GM23338 (cell line): ENCODE data around the gene NSF. TPM values are rescaled to one million over a fixed set of nuclear protein-coding genes. Genes with fewer than 3 reads are reported as not detected.

Source experiments
- ATAC-seq: fragments of 200-7000 bp; cut with Tn5 transposase; 3 replicates; pipeline ENCODE4 v1.9.1; 2020
- DNase-seq: peaks from one replicate; pipeline ENCODE4 v3.0.0-alpha.2; 2015; ENCODE audit warnings: low spot score
- H2AFZ ChIP-seq: fragments of 200-600 bp; sonication (generic); 2 replicates; pipeline ENCODE4 v1.8.0; 2016; ENCODE audit warnings: antibody characterized with exemption, mild to moderate bottlenecking, moderate library complexity
- H3F3A ChIP-seq: fragments of 200-600 bp; sonication (generic); replicated peaks from 2 replicates; pipeline ENCODE4 v1.8.0; 2017; ENCODE audit warnings: antibody characterized with exemption, mixed run types, low read depth
- H3K27ac ChIP-seq: fragments of 200-600 bp; sonication (generic); 2 replicates; pipeline ENCODE4 v1.6.1; 2016; ENCODE audit warnings: low read depth
- H3K27me3 ChIP-seq: fragments of 200-600 bp; sonication (generic); 2 replicates; pipeline ENCODE4 v1.8.0; 2016; ENCODE audit warnings: mild to moderate bottlenecking, mixed run types, moderate library complexity; ENCODE audit not compliant: insufficient read depth
- H3K36me3 ChIP-seq: fragments of 200-600 bp; sonication (generic); 2 replicates; pipeline ENCODE4 v1.8.0; 2016; ENCODE audit warnings: mild to moderate bottlenecking; ENCODE audit not compliant: insufficient read depth
- H3K4me1 ChIP-seq: fragments of 200-600 bp; sonication (generic); 2 replicates; pipeline ENCODE4 v1.8.0; 2016; ENCODE audit warnings: mild to moderate bottlenecking, moderate library complexity; ENCODE audit not compliant: insufficient read depth
- H3K4me2 ChIP-seq: fragments of 200-600 bp; sonication (generic); 2 replicates; pipeline ENCODE4 v1.7.1; 2017; ENCODE audit warnings: mixed run types
- H3K4me3 ChIP-seq: fragments of 200-600 bp; sonication (generic); 2 replicates; pipeline ENCODE4 v1.6.1; 2016; ENCODE audit warnings: mixed run types
- H3K79me2 ChIP-seq: fragments of 200-600 bp; sonication (generic); replicated peaks from 2 replicates; pipeline ENCODE4 v1.8.0; 2017; ENCODE audit warnings: mild to moderate bottlenecking; ENCODE audit not compliant: insufficient read depth
- H3K9me2 ChIP-seq: fragments of 200-600 bp; sonication (generic); 2 replicates; pipeline ENCODE4 v1.8.0; 2017; ENCODE audit not compliant: insufficient read depth
- H4K20me1 ChIP-seq: fragments of 200-600 bp; sonication (generic); replicated peaks from 2 replicates; pipeline ENCODE4 v1.8.0; 2017; ENCODE audit warnings: mild to moderate bottlenecking; ENCODE audit not compliant: insufficient read depth
- H3K27ac Mint-ChIP-seq: 2 replicates; pipeline ENCODE4 v1.8.0; 2020; ENCODE audit warnings: inconsistent platforms, mild to moderate bottlenecking, moderate library complexity, mixed read lengths
- H3K27me3 Mint-ChIP-seq: 3 replicates; pipeline ENCODE4 v1.8.0; 2022; ENCODE audit warnings: low read depth, mild to moderate bottlenecking, moderate library complexity, mixed read lengths, inconsistent platforms; ENCODE audit not compliant: insufficient read depth, poor library complexity
- H3K36me3 Mint-ChIP-seq: 3 replicates; pipeline ENCODE4 v1.8.0; 2021; ENCODE audit warnings: low read depth, mild to moderate bottlenecking, inconsistent platforms, moderate library complexity, mixed read lengths
- H3K4me1 Mint-ChIP-seq: 3 replicates; pipeline ENCODE4 v1.8.0; 2020; ENCODE audit warnings: mild to moderate bottlenecking, inconsistent platforms, mixed read lengths
- H3K4me3 Mint-ChIP-seq: 3 replicates; pipeline ENCODE4 v1.8.0; 2021; ENCODE audit warnings: moderate library complexity, mild to moderate bottlenecking, inconsistent platforms, mixed read lengths
- H3K9me3 Mint-ChIP-seq: 3 replicates; pipeline ENCODE4 v1.8.0; 2020; ENCODE audit warnings: moderate library complexity, mild to moderate bottlenecking, inconsistent platforms, mixed read lengths
- CREB1 ChIP-seq: fragments of 250-450 bp; sonication (Bioruptor Pico); IDR thresholded peaks from 2 replicates; pipeline ENCODE4 v1.5.0; 2020; ENCODE audit warnings: low read depth, mild to moderate bottlenecking, moderate library complexity
- CTCF ChIP-seq, 2 experiments: fragments of 200-600 bp in 1 of 2; sonication (generic) in 1 of 2; conservative IDR thresholded peaks; 2 replicates each; pipeline versions ENCODE4 v1.5.1 to v1.6.1; 2016 to 2017; ENCODE audit warnings: antibody characterized with exemption in 2 of 2, low read depth in 2 of 2, mild to moderate bottlenecking in 2 of 2, moderate library complexity in 1 of 2
- EZH2 ChIP-seq: fragments of 200-600 bp; sonication (generic); IDR thresholded peaks from one replicate; pipeline ENCODE4 v1.8.0; 2017; ENCODE audit warnings: antibody characterized with exemption, mild to moderate bottlenecking, low read depth; ENCODE audit not compliant: unreplicated experiment
- EZH2phosphoT487 ChIP-seq: fragments of 200-600 bp; sonication (generic); IDR thresholded peaks from one replicate; pipeline ENCODE4 v1.8.1; 2018; ENCODE audit warnings: antibody characterized with exemption; ENCODE audit not compliant: unreplicated experiment
- JUNB ChIP-seq: IDR thresholded peaks from one replicate; pipeline ENCODE4 v1.6.1; 2016; ENCODE audit warnings: antibody characterized with exemption; ENCODE audit not compliant: unreplicated experiment
- POLR2AphosphoS5 ChIP-seq: IDR thresholded peaks from 2 replicates; pipeline ENCODE4 v1.6.1; 2016; ENCODE audit warnings: antibody characterized with exemption, low read depth
- STAT1 ChIP-seq: IDR thresholded peaks from one replicate; pipeline ENCODE4 v1.6.1; 2016; ENCODE audit warnings: antibody characterized with exemption; ENCODE audit not compliant: unreplicated experiment
- polyA plus RNA-seq: library from polyadenylated mRNA; unstranded; fragments of >200 nt; fragmentation: Nextera tagmentation; extraction: Ambion mirVana; gene quantifications from 2 replicates; pipeline ENCODE4 v1.2.1, GENCODE V29; 2016
- total RNA-seq: library from RNA; depleted of rRNA; stranded (reverse); fragments of >200 nt; shearing (Covaris generic); gene quantifications from 2 replicates; pipeline ENCODE4 v1.2.3, GENCODE V29; 2014
- TF ChIP-seq, protein P1 (sequence below): IDR thresholded peaks from 2 replicates; pipeline ENCODE4 v1.6.1; 2016; ENCODE audit warnings: antibody characterized with exemption
- TF ChIP-seq, protein P2 (sequence below): fragments of 250-450 bp; sonication (Bioruptor Pico); IDR thresholded peaks from 2 replicates; pipeline ENCODE4 v1.5.0; 2020; ENCODE audit warnings: mild to moderate bottlenecking, moderate library complexity

Gene NSF
- total and polyA plus RNA-seq, 2 experiments from 2014 or later = 12.5 to 26.5 TPM

GRCh38 chr17:46782250-46782953 lies 191.9 kb downstream of the NSF start:
- DNase-seq (peak; percentile 77), ATAC-seq (peak; percentile 81)
- H3K4me1 ChIP-seq = peaks cover 5% of the 10 kb centered on the region; the same call in 1 of the 2 replicates
- H3K4me3 ChIP-seq = no peak overlapping the region
- H3K9me2 ChIP-seq = no peaks in the 10 kb centered on the region
- no peak overlapping the region for H2AFZ ChIP-seq
- H3K27ac Mint-ChIP-seq = no peak overlapping the region
- peaks cover 22% of the 10 kb centered on the region for H3K27me3 ChIP-seq
- no peaks in the 10 kb centered on the region for H3K79me2 ChIP-seq
- TF ChIP-seq CTCF (conservative IDR thresholded peaks at IDR 0.05; ENCODE audit: low read depth in 2 of 2) = peak; percentile 85 to 91
- TF ChIP-seq EZH2 = no peak
- TF ChIP-seq, protein P1, sequence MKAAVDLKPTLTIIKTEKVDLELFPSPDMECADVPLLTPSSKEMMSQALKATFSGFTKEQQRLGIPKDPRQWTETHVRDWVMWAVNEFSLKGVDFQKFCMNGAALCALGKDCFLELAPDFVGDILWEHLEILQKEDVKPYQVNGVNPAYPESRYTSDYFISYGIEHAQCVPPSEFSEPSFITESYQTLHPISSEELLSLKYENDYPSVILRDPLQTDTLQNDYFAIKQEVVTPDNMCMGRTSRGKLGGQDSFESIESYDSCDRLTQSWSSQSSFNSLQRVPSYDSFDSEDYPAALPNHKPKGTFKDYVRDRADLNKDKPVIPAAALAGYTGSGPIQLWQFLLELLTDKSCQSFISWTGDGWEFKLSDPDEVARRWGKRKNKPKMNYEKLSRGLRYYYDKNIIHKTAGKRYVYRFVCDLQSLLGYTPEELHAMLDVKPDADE = no peak
- TF ChIP-seq EZH2phosphoT487 = no peak
- no peak for TF ChIP-seq STAT1
- no peak for TF ChIP-seq CREB1
- H3K9me3 Mint-ChIP-seq = no peaks in the 10 kb centered on the region
- H4K20me1 ChIP-seq = no peaks in the 10 kb centered on the region; the same call in 1 of the 2 replicates
- H3K36me3 ChIP-seq = no peaks in the 10 kb centered on the region
- H3K27ac ChIP-seq = no peak overlapping the region
- no peak overlapping the region for H3K4me3 Mint-ChIP-seq
- H3K36me3 Mint-ChIP-seq = no peaks in the 10 kb centered on the region; the same call in 2 of the 3 replicates
- H3F3A ChIP-seq = no peaks in the 10 kb centered on the region
- H3K27me3 Mint-ChIP-seq = peaks cover 25% of the 10 kb centered on the region
- peaks cover 15% of the 10 kb centered on the region for H3K4me1 Mint-ChIP-seq
- no peak overlapping the region for H3K4me2 ChIP-seq

DNA sequence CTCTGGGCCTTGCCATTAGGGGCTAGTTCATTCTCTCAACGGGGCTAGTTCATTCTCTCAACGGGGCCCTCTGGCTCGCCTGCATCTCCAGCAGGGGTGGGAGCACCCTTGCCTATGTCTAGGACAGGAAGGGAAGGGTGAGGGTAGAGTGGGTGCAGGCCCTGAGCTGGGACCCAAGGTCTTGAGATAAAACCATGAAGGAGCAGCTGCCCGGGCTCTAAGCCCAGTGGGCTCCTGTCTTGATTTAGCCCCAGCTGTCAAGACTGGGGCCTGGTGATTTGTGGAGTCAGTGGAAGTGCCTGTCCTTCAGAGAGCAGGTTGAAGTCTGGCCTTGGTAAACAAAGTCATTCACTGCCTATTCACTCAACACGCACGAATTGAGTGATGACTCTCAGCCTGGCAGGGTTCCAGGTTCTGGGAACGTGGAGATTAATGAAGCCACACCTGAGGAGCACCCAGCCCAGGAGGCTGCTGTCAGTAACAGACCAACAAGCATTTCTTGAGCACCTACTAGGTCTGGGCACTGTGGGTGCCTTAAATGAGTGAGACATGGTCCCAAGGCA lies 192.6 kb downstream of the NSF start:
- no peak overlapping the region for H3K27ac Mint-ChIP-seq
- DNase-seq (no peak), ATAC-seq (no peak)
- Histone ChIP-seq H3K27ac (no peak overlapping the region), H3K4me2 (no peak overlapping the region), H3K4me3 (no peak overlapping the region), H3K27me3 (peaks cover 15% of the 10 kb centered on the region), H3K36me3 (no peaks in the 10 kb centered on the region), H3K9me2 (no peaks in the 10 kb centered on the region), H2AFZ (no peak overlapping the region), H3F3A (no peaks in the 10 kb centered on the region), H4K20me1 (no peaks in the 10 kb centered on the region), H3K4me1 (peaks cover 5% of the 10 kb centered on the region; the same call in 1 of the 2 replicates), H3K79me2 (no peaks in the 10 kb centered on the region)
- no peak overlapping the region for H3K4me3 Mint-ChIP-seq
- H3K36me3 Mint-ChIP-seq = no peaks in the 10 kb centered on the region; the same call in 2 of the 3 replicates
- H3K9me3 Mint-ChIP-seq = no peaks in the 10 kb centered on the region
- peaks cover 18% of the 10 kb centered on the region for H3K27me3 Mint-ChIP-seq
- peaks cover 15% of the 10 kb centered on the region for H3K4me1 Mint-ChIP-seq
- TF ChIP-seq STAT1 (no peak), POLR2AphosphoS5 (no peak), JUNB (no peak), EZH2 (no peak), EZH2phosphoT487 (no peak)
- TF ChIP-seq, protein P2, sequence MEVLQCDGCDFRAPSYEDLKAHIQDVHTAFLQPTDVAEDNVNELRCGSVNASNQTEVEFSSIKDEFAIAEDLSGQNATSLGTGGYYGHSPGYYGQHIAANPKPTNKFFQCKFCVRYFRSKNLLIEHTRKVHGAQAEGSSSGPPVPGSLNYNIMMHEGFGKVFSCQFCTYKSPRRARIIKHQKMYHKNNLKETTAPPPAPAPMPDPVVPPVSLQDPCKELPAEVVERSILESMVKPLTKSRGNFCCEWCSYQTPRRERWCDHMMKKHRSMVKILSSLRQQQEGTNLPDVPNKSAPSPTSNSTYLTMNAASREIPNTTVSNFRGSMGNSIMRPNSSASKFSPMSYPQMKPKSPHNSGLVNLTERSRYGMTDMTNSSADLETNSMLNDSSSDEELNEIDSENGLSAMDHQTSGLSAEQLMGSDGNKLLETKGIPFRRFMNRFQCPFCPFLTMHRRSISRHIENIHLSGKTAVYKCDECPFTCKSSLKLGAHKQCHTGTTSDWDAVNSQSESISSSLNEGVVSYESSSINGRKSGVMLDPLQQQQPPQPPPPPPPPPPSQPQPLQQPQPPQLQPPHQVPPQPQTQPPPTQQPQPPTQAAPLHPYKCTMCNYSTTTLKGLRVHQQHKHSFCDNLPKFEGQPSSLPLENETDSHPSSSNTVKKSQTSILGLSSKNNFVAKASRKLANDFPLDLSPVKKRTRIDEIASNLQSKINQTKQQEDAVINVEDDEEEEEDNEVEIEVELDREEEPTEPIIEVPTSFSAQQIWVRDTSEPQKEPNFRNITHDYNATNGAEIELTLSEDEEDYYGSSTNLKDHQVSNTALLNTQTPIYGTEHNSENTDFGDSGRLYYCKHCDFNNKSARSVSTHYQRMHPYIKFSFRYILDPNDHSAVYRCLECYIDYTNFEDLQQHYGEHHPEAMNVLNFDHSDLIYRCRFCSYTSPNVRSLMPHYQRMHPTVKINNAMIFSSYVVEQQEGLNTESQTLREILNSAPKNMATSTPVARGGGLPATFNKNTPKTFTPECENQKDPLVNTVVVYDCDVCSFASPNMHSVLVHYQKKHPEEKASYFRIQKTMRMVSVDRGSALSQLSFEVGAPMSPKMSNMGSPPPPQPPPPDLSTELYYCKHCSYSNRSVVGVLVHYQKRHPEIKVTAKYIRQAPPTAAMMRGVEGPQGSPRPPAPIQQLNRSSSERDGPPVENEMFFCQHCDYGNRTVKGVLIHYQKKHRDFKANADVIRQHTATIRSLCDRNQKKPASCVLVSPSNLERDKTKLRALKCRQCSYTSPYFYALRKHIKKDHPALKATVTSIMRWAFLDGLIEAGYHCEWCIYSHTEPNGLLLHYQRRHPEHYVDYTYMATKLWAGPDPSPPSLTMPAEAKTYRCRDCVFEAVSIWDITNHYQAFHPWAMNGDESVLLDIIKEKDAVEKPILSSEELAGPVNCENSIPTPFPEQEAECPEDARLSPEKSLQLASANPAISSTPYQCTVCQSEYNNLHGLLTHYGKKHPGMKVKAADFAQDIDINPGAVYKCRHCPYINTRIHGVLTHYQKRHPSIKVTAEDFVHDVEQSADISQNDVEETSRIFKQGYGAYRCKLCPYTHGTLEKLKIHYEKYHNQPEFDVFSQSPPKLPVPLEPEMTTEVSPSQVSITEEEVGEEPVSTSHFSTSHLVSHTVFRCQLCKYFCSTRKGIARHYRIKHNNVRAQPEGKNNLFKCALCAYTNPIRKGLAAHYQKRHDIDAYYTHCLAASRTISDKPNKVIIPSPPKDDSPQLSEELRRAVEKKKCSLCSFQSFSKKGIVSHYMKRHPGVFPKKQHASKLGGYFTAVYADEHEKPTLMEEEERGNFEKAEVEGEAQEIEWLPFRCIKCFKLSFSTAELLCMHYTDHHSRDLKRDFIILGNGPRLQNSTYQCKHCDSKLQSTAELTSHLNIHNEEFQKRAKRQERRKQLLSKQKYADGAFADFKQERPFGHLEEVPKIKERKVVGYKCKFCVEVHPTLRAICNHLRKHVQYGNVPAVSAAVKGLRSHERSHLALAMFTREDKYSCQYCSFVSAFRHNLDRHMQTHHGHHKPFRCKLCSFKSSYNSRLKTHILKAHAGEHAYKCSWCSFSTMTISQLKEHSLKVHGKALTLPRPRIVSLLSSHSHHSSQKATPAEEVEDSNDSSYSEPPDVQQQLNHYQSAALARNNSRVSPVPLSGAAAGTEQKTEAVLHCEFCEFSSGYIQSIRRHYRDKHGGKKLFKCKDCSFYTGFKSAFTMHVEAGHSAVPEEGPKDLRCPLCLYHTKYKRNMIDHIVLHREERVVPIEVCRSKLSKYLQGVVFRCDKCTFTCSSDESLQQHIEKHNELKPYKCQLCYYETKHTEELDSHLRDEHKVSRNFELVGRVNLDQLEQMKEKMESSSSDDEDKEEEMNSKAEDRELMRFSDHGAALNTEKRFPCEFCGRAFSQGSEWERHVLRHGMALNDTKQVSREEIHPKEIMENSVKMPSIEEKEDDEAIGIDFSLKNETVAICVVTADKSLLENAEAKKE (CRISPR knock-in tag) = no peak
